SH-SY5Y (cell line): ENCODE results near the gene CWC25.

Source experiments
- GATA2 ChIP-seq: IDR thresholded peaks from 2 replicates; pipeline ENCODE4 v1.6.1; 2011; ENCODE audit warnings: mild to moderate bottlenecking, low read depth, low read length
- GATA3 ChIP-seq: IDR thresholded peaks from 2 replicates; pipeline ENCODE4 v1.6.1; 2011; ENCODE audit warnings: low read depth, mild to moderate bottlenecking, low read length, moderate library complexity

DNA sequence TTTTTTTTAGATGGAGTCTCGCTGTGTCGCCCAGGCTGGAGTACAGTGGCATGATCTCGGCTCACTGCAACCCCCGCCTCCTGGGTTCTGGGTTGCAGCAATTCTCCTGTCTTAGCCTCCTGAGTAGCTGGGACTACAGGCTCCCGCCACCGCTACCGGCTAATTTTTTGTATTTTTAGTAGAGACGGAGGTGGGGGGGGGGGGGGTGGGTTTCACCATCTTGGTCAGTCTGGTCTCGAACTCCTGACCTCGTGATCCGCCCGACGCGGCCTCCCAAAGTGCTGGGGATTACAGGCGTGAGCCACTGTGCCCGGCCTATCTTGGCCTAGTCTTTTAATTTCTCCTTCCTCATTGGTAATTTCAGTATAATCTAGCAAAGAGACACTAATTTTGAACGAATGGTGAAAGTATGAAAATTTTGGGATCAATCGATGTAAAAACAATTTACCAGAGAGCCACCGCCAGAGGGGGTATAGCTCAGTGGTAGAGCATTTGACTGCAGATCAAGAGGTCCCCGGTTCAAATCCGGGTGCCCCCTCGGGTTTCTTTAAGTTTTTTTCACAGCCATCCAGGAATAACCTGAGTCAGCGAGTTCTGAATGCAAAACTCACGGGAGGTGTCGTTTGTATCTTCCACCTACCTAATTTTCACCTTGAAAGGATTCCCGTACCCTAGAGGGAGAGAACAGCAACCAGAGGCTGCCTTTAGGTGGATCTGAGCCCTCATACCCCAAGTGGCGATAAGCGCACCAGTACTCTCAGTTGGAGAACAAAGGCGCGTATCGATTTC, 42.3 kb upstream of the CWC25 start:
- TF ChIP-seq GATA2 (no peak), GATA3 (no peak)
